A673 (cell line): Measurements from ENCODE around the gene KLHL24. TPM values are rescaled to one million over a fixed set of nuclear protein-coding genes. Genes with fewer than 3 reads are reported as not detected.

Experiments
- BruUV-seq: library from RNA; stranded (reverse); fragments of 400-500 nt; replicated peaks from 2 replicates; lab custom pipeline; 2021; lab: Mats Ljungman, UMichigan
- CTCF ChIA-PET: fragments of 300-600 bp; sonication (Branson Sonifier 250); formaldehyde crosslinking; loops from one replicate; lab custom pipeline; 2022; ENCODE audit warnings: antibody characterized with exemption; lab: Charles Lee
- POLR2A ChIA-PET: fragments of 300-600 bp; sonication (Branson Sonifier 250); formaldehyde crosslinking; loops from one replicate; lab custom pipeline; 2022; ENCODE audit warnings: antibody characterized with exemption; ENCODE audit not compliant: low non-redundant PET; lab: Charles Lee
- DNase-seq: peaks from one replicate; pipeline ENCODE4 v3.0.0-alpha.2; 2015; ENCODE audit warnings: low spot score
- H3K27ac ChIP-seq: fragments of 200-600 bp; sonication (generic); 2 replicates; pipeline ENCODE4 v1.5.1; 2016; ENCODE audit warnings: mixed run types, low read depth, mild to moderate bottlenecking, mixed read lengths, antibody characterized with exemption, low read length; ENCODE audit not compliant: poor library complexity, severe bottlenecking
- H3K27me3 ChIP-seq: fragments of 200-600 bp; sonication (generic); replicated peaks from 2 replicates; pipeline ENCODE4 v1.6.1; 2017; ENCODE audit warnings: mixed run types, low read depth, mild to moderate bottlenecking, mixed read lengths, antibody characterized with exemption, low read length; ENCODE audit not compliant: insufficient read depth, poor library complexity
- H3K36me3 ChIP-seq: fragments of 200-600 bp; sonication (generic); 2 replicates; pipeline ENCODE4 v1.6.1; 2016; ENCODE audit warnings: mixed run types, mild to moderate bottlenecking, mixed read lengths, antibody characterized with exemption, low read length; ENCODE audit not compliant: insufficient read depth, poor library complexity, severe bottlenecking
- H3K4me1 ChIP-seq: fragments of 200-600 bp; sonication (generic); 2 replicates; pipeline ENCODE4 v1.6.1; 2017; ENCODE audit warnings: mixed run types, mild to moderate bottlenecking, mixed read lengths, antibody characterized with exemption, low read length; ENCODE audit not compliant: insufficient read depth, poor library complexity, severe bottlenecking
- H3K4me3 ChIP-seq: fragments of 200-600 bp; sonication (generic); 2 replicates; pipeline ENCODE4 v1.5.1; 2016; ENCODE audit warnings: low read depth, mixed run types, mild to moderate bottlenecking, mixed read lengths, low read length; ENCODE audit not compliant: poor library complexity, severe bottlenecking
- H3K9me3 ChIP-seq: fragments of 200-600 bp; sonication (generic); 2 replicates; pipeline ENCODE4 v1.6.1; 2016; ENCODE audit warnings: mixed run types, low read depth, mild to moderate bottlenecking, mixed read lengths, antibody characterized with exemption, low read length; ENCODE audit not compliant: poor library complexity, severe bottlenecking
- EZH2 ChIP-seq: fragments of 200-600 bp; sonication (generic); IDR thresholded peaks from 2 replicates; pipeline ENCODE4 v1.6.1; 2017; ENCODE audit warnings: borderline replicate concordance, low read depth, mild to moderate bottlenecking, mixed read lengths, antibody characterized with exemption, low read length; ENCODE audit not compliant: poor library complexity, severe bottlenecking
- intact Hi-C: fragments of 100-400 bp; cut with micrococcal nuclease; formaldehyde crosslinking; loops from one replicate; pipeline ENCODE4 v1.10.0; 2022; ENCODE audit not compliant: unreplicated experiment
- total RNA-seq: library from RNA; stranded (reverse); gene quantifications from 2 replicates; pipeline ENCODE4 v1.2.3, GENCODE V29; 2021
- TF ChIP-seq, protein P1 (sequence below): fragments of 300-800, 200-600 bp; sonication (generic); conservative IDR thresholded peaks from 2 replicates; pipeline ENCODE4 v1.5.1; 2017; ENCODE audit warnings: low read depth, mild to moderate bottlenecking, antibody characterized with exemption, low read length, moderate library complexity, mixed read lengths

KLHL24 gene
- total RNA-seq, 1 experiment from 2014 or later, result 7.3 TPM

DNA sequence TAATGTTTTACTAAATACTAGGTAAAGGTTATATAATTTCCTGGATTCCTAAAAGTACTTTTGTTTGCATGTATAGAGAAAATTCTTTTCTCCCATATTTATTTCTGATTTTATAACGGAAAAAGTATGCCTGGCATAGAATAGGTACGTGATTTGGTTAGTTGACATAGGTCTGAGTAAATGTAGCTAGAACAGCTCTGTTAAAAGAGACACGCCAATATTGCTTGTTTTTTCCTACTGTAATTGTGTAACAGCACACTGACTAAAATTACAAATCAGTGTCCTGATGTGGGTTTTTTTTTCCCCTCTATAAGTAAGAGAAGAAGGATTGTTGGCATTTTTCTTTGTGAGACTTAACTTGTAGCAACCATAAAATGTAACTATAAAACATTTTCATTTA, 26.7 kb downstream of the KLHL24 start:
- CTCF ChIA-PET, result no interaction called here
- DNase-seq, result no peak
- no peaks in the 10 kb centered on the region for H3K27me3 ChIP-seq
- POLR2A ChIA-PET, result interaction anchor here (0.6 kb wide), 1 partner anchor 79 kb away, joined by 5 read pairs; no protein-coding TSS in a partner anchor
- H3K4me3 ChIP-seq, result no peak overlapping the region
- TF ChIP-seq EZH2, result no peak
- TF ChIP-seq, protein P1, sequence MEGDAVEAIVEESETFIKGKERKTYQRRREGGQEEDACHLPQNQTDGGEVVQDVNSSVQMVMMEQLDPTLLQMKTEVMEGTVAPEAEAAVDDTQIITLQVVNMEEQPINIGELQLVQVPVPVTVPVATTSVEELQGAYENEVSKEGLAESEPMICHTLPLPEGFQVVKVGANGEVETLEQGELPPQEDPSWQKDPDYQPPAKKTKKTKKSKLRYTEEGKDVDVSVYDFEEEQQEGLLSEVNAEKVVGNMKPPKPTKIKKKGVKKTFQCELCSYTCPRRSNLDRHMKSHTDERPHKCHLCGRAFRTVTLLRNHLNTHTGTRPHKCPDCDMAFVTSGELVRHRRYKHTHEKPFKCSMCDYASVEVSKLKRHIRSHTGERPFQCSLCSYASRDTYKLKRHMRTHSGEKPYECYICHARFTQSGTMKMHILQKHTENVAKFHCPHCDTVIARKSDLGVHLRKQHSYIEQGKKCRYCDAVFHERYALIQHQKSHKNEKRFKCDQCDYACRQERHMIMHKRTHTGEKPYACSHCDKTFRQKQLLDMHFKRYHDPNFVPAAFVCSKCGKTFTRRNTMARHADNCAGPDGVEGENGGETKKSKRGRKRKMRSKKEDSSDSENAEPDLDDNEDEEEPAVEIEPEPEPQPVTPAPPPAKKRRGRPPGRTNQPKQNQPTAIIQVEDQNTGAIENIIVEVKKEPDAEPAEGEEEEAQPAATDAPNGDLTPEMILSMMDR, result no peak
- H3K9me3 ChIP-seq, result no peaks in the 10 kb centered on the region
- H3K4me1 ChIP-seq, result no peaks in the 10 kb centered on the region
- H3K27ac ChIP-seq, result no peak overlapping the region
- intact Hi-C loops, result no loop called here
- BruUV-seq, result no TSS peak
- no peaks in the 10 kb centered on the region for H3K36me3 ChIP-seq

DNA sequence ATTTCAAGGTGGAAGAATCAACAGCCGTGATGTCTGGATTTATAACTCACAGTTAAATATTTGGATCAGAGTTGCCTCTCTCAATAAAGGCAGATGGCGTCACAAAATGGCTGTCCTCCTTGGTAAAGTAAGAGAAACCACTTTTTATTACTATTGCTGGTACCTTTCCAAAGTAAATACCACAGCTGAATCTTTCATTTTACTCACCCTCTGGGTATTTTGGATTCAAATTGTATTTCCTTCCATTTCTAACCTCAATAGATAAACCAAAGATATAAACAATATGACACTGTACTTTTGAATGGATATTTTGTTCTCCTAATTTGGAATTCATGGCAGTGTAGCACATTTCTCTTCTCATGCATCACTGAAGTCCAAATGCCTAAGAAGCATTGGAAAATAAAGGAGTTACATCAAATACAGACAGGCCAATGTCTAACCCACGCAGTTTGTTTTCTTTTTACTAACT, 29.5 kb downstream of the KLHL24 start:
- POLR2A ChIA-PET, result no interaction called here
- no peak for DNase-seq
- no peak overlapping the region for H3K4me3 ChIP-seq
- intact Hi-C loops, result no loop called here
- no peaks in the 10 kb centered on the region for H3K36me3 ChIP-seq
- H3K27ac ChIP-seq, result no peak overlapping the region
- BruUV-seq, result no TSS peak
- no peaks in the 10 kb centered on the region for H3K9me3 ChIP-seq
- CTCF ChIA-PET, result no interaction called here
- H3K4me1 ChIP-seq, result no peaks in the 10 kb centered on the region
- no peak for TF ChIP-seq EZH2
- TF ChIP-seq, protein P1, result no peak
- H3K27me3 ChIP-seq, result no peaks in the 10 kb centered on the region

DNA sequence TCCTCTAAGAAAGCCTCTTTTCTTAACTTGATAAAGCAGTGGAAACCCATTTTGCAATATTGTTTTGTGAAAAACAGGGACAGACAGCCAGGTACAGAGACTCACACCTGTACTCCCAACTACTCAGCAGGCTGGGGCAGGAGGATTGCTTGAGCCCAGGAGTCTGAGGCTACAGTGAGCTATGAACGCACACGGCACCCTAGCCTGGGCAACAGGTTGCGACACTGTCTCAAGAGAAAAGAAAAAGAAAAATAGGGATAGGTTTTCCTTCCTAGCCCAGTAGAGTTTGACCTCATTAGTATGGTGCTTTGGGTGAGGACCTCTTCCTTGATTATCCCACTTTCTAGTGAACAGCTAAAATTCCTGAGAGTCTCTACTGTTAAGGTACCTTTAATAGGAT, 44.6 kb downstream of the KLHL24 start:
- no peak overlapping the region for H3K4me3 ChIP-seq
- no peaks in the 10 kb centered on the region for H3K9me3 ChIP-seq
- CTCF ChIA-PET, result no interaction called here
- intact Hi-C loops, result no loop called here
- no peak for TF ChIP-seq EZH2
- TF ChIP-seq, protein P1, result no peak
- POLR2A ChIA-PET, result no interaction called here
- no peak for DNase-seq
- no peak overlapping the region for H3K27ac ChIP-seq
- no TSS peak for BruUV-seq
- H3K36me3 ChIP-seq, result no peaks in the 10 kb centered on the region
- H3K27me3 ChIP-seq, result no peaks in the 10 kb centered on the region
- no peaks in the 10 kb centered on the region for H3K4me1 ChIP-seq
